Skeletal muscle satellite cell (primary cell): Measurements from ENCODE around the gene KLHL21.
"Not testable (repeated sequence)": the region's sequence is repeated elsewhere in the genome, so short reads cannot be mapped to it uniquely, and the experiment has no call there.

Experiments used
- H3K27me3 ChIP-seq: 2 replicates; pipeline ENCODE4 v1.7.0; 2013; ENCODE audit warnings: low read length; ENCODE audit not compliant: control insufficient read depth, insufficient read depth
- H3K36me3 ChIP-seq: 2 replicates; pipeline ENCODE4 v1.7.0; 2013; ENCODE audit warnings: mild to moderate bottlenecking, control low read depth, low read length; ENCODE audit not compliant: insufficient read depth
- H3K4me1 ChIP-seq: 2 replicates; pipeline ENCODE4 v1.7.0; 2013; ENCODE audit warnings: low read length; ENCODE audit not compliant: control insufficient read depth, insufficient read depth
- H3K4me2 ChIP-seq: 2 replicates; pipeline ENCODE4 v1.7.0; 2013; ENCODE audit warnings: mild to moderate bottlenecking, low read length
- H3K4me3 ChIP-seq: 2 replicates; pipeline ENCODE4 v1.7.0; 2013; ENCODE audit warnings: low read length
- H3K9ac ChIP-seq: 2 replicates; pipeline ENCODE4 v1.7.0; 2013; ENCODE audit warnings: mild to moderate bottlenecking, low read depth, low read length, moderate library complexity
- H3K9me3 ChIP-seq: replicated peaks from 2 replicates; pipeline ENCODE4 v1.7.0; 2013; ENCODE audit warnings: mild to moderate bottlenecking, control low read depth, low read length

The KLHL21 gene

GRCh38 chr1:6578624-6579373 lies 23.9 kb downstream of the KLHL21 start:
- Histone ChIP-seq H3K4me1 (peaks cover 17% of the 10 kb centered on the region), H3K9me3 (no peaks in the 10 kb centered on the region), H3K4me3 (peak overlapping the region; percentile 87)

GRCh38 chr1:6577831-6578525 lies 24.7 kb downstream of the KLHL21 start:
- Histone ChIP-seq H3K4me2 (no peak overlapping the region), H3K27me3 (no peaks in the 10 kb centered on the region), H3K9ac (no peak overlapping the region), H3K9me3 (no peaks in the 10 kb centered on the region), H3K4me1 (peaks cover 17% of the 10 kb centered on the region), H3K36me3 (no peaks in the 10 kb centered on the region), H3K4me3 (no peak overlapping the region)

More at GRCh38 chr1:6578624-6579373, 23.9 kb downstream of the KLHL21 start:
- Histone ChIP-seq H3K36me3 (no peaks in the 10 kb centered on the region), H3K27me3 (no peaks in the 10 kb centered on the region), H3K4me2 (peak overlapping the region; percentile 95), H3K9ac (no peak overlapping the region)

DNA sequence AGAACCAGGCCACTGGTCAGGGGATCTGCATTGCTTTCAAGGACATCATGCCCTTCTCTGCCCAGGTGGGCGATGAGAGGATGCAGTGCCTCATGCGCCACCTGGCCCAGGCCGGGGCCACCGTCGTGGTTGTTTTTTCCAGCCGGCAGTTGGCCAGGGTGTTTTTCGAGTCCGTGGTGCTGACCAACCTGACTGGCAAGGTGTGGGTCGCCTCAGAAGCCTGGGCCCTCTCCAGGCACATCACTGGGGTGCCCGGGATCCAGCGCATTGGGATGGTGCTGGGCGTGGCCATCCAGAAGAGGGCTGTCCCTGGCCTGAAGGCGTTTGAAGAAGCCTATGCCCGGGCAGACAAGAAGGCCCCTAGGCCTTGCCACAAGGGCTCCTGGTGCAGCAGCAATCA lies 27.9 kb downstream of the KLHL21 start:
- Histone ChIP-seq H3K9me3 (peaks cover 5% of the 10 kb centered on the region), H3K36me3 (no peaks in the 10 kb centered on the region), H3K4me2 (no peak overlapping the region), H3K4me1 (peaks cover 7% of the 10 kb centered on the region), H3K9ac (no peak overlapping the region), H3K27me3 (peaks cover 7% of the 10 kb centered on the region), H3K4me3 (no peak overlapping the region)

GRCh38 chr1:6574025-6574620 lies 28.5 kb downstream of the KLHL21 start:
- H3K27me3 ChIP-seq = peaks cover 13% of the 10 kb centered on the region
- no peak overlapping the region for H3K9ac ChIP-seq
- no peak overlapping the region for H3K4me3 ChIP-seq
- H3K36me3 ChIP-seq = no peaks in the 10 kb centered on the region
- no peak overlapping the region for H3K4me2 ChIP-seq
- H3K9me3 ChIP-seq = peaks cover 5% of the 10 kb centered on the region
- H3K4me1 ChIP-seq = peaks cover 2% of the 10 kb centered on the region

- Histone ChIP-seq H3K9me3 (peaks cover 5% of the 10 kb centered on the region), H3K9ac (no peak overlapping the region), H3K4me2 (no peak overlapping the region), H3K27me3 (peaks cover 13% of the 10 kb centered on the region), H3K4me1 (no peaks in the 10 kb centered on the region), H3K4me3 (no peak overlapping the region), H3K36me3 (no peaks in the 10 kb centered on the region)
These were observed 29.9 kb downstream of the KLHL21 start for GRCh38 chr1:6572653-6573383.

DNA sequence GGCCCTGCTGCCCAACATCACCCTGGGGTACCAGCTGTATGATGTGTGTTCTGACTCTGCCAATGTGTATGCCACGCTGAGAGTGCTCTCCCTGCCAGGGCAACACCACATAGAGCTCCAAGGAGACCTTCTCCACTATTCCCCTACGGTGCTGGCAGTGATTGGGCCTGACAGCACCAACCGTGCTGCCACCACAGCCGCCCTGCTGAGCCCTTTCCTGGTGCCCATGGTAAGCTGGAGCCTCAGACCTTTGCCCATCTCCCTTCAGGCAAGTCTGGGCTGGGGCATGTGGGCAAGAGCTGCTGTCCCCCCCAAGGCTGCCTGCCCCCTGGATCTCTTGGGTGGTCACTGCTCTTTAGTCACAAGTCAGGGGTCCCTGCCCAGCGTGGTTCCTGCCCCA lies 31.7 kb downstream of the KLHL21 start:
- H3K9ac ChIP-seq = no peak overlapping the region
- no peaks in the 10 kb centered on the region for H3K36me3 ChIP-seq
- no peak overlapping the region for H3K4me3 ChIP-seq
- H3K4me2 ChIP-seq = no peak overlapping the region
- H3K27me3 ChIP-seq = peaks cover 16% of the 10 kb centered on the region
- H3K4me1 ChIP-seq = no peaks in the 10 kb centered on the region
- peaks cover 5% of the 10 kb centered on the region for H3K9me3 ChIP-seq

GRCh38 chr1:6570100-6570499 lies 32.6 kb downstream of the KLHL21 start:
- no peak overlapping the region for H3K4me3 ChIP-seq
- no peaks in the 10 kb centered on the region for H3K36me3 ChIP-seq
- H3K4me1 ChIP-seq = no peaks in the 10 kb centered on the region
- no peak overlapping the region for H3K9ac ChIP-seq
- H3K27me3 ChIP-seq = peaks cover 16% of the 10 kb centered on the region
- H3K4me2 ChIP-seq = no peak overlapping the region
- H3K9me3 ChIP-seq = peaks cover 5% of the 10 kb centered on the region

GRCh38 chr1:6569033-6569432 lies 33.6 kb downstream of the KLHL21 start:
- H3K4me3 ChIP-seq = no peak overlapping the region
- H3K4me2 ChIP-seq = no peak overlapping the region
- no peak overlapping the region for H3K9ac ChIP-seq
- no peaks in the 10 kb centered on the region for H3K4me1 ChIP-seq
- H3K9me3 ChIP-seq = peaks cover 5% of the 10 kb centered on the region
- no peaks in the 10 kb centered on the region for H3K36me3 ChIP-seq
- H3K27me3 ChIP-seq = peaks cover 24% of the 10 kb centered on the region

GRCh38 chr1:6560267-6560666 lies 42.4 kb downstream of the KLHL21 start:
- peaks cover 7% of the 10 kb centered on the region for H3K27me3 ChIP-seq
- H3K36me3 ChIP-seq = no peaks in the 10 kb centered on the region
- no peak overlapping the region for H3K4me3 ChIP-seq
- H3K4me2 ChIP-seq = no peak overlapping the region
- H3K9me3 ChIP-seq = no peaks in the 10 kb centered on the region
- peaks cover 3% of the 10 kb centered on the region for H3K4me1 ChIP-seq
- no peak overlapping the region for H3K9ac ChIP-seq

DNA sequence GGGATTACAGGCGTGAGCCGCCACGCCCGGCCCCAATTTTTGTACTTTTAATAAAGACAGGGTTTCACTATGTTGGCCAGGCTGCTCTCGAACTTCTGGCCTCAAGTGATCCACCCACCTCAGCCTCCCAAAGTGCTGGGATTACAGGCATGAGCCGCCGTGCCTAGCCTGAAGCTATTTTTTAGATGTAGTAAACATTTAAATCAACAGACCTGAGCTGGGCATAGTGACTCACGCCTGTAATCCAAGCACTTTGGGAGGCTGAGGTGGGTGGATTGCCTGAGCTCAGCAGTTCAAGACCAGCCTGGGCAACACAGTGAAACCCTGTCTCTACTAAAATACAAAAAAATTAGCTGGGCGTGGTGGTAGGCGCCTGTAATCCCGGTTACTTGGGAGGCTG lies 43.5 kb downstream of the KLHL21 start:
- H3K36me3 ChIP-seq, H3K9me3 ChIP-seq, H3K4me2 ChIP-seq, H3K9ac ChIP-seq, H3K27me3 ChIP-seq, H3K4me3 ChIP-seq: not testable (repeated sequence)
- H3K4me1 ChIP-seq = peaks cover 11% of the 10 kb centered on the region

DNA sequence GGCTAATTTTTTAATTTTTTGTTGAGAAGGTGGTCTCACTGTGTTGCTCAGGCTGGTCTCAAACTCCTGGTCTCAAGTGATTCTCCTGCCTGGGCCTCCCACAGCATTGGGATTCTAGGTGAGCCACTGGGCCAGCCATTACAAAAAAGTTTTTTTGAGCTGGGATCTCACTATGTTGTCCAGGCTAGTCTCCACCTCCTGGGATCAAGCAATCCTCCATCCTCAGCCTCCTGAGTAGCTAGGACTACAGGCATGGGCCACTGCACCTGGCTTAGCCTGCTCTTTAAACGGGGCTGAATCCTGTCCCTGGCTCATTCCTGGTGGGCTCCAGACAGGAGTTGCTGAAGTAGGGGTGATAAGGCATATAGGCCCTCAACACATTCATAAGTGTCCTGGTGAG lies 45.1 kb downstream of the KLHL21 start:
- no peaks in the 10 kb centered on the region for H3K36me3 ChIP-seq
- H3K4me1 ChIP-seq = peaks cover 17% of the 10 kb centered on the region
- H3K4me2 ChIP-seq = no peak overlapping the region
- no peaks in the 10 kb centered on the region for H3K9me3 ChIP-seq
- H3K4me3 ChIP-seq = no peak overlapping the region
- H3K27me3 ChIP-seq = no peaks in the 10 kb centered on the region
- H3K9ac ChIP-seq = no peak overlapping the region
